ENCODE results near the gene PEG3.

The PEG3 gene

DNA sequence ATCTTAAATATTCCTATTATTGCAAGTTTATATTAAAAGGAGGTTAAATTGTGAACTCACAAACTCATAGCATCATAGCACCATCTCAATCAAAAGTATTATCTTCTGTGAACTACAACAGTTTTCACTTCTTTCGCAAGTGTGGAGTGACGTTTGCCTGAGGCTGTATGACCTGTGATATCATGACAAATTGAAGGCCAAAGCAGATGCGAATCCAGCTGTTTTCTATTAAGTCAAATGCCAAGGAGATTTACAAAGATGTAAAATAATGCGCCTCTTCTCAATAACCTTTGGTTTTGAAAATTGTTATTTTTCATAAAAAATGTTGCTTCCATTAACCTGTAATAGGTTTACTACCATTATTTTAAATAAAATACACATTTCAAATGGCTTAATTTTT lies 7.6 kb upstream of the PEG3 start:
- no peaks in the 10 kb centered on the region for H3K27me3 Mint-ChIP-seq (ENCODE audit: low read depth)
- H3K27ac Mint-ChIP-seq = no peak overlapping the region
- H3K4me3 Mint-ChIP-seq = no peak overlapping the region
- peaks cover 3% of the 10 kb centered on the region for H3K36me3 Mint-ChIP-seq (ENCODE audit: low read depth)
- H3K4me1 Mint-ChIP-seq = no peaks in the 10 kb centered on the region
- TF ChIP-seq, protein P1, sequence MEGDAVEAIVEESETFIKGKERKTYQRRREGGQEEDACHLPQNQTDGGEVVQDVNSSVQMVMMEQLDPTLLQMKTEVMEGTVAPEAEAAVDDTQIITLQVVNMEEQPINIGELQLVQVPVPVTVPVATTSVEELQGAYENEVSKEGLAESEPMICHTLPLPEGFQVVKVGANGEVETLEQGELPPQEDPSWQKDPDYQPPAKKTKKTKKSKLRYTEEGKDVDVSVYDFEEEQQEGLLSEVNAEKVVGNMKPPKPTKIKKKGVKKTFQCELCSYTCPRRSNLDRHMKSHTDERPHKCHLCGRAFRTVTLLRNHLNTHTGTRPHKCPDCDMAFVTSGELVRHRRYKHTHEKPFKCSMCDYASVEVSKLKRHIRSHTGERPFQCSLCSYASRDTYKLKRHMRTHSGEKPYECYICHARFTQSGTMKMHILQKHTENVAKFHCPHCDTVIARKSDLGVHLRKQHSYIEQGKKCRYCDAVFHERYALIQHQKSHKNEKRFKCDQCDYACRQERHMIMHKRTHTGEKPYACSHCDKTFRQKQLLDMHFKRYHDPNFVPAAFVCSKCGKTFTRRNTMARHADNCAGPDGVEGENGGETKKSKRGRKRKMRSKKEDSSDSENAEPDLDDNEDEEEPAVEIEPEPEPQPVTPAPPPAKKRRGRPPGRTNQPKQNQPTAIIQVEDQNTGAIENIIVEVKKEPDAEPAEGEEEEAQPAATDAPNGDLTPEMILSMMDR (IDR thresholded peaks at IDR 0.05; ENCODE audit: unreplicated experiment in 3 of 3) = no peak
- H3K9me3 Mint-ChIP-seq = peaks cover 49% of the 10 kb centered on the region

DNA sequence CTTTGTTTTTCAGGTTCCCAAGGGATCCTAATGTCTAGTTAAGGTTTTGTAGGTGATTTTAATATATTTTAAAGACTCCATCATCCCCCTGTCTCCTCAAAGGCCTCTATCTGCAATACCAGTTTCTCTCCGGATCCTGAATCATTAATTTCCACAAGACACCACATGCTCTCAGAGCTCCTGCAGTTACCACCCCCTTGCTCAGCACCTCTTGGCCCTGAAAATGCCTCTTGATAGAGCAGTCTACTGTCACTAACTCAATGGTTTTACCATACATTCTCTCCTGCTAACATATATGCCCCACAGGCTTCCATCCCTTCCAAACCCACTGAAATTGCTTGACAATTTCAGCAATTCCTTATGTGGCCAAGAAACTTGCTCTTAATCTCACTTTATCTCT lies 1.9 kb upstream of the PEG3 start:
- no peak overlapping the region for H3K27ac Mint-ChIP-seq
- peaks cover 36% of the 10 kb centered on the region for H3K9me3 Mint-ChIP-seq
- TF ChIP-seq, protein P1 (IDR thresholded peaks at IDR 0.05; ENCODE audit: unreplicated experiment in 3 of 3) = no peak
- H3K4me3 Mint-ChIP-seq = no peak overlapping the region
- no peaks in the 10 kb centered on the region for H3K36me3 Mint-ChIP-seq (ENCODE audit: low read depth)
- H3K27me3 Mint-ChIP-seq (ENCODE audit: low read depth) = no peaks in the 10 kb centered on the region
- H3K4me1 Mint-ChIP-seq = no peaks in the 10 kb centered on the region

DNA sequence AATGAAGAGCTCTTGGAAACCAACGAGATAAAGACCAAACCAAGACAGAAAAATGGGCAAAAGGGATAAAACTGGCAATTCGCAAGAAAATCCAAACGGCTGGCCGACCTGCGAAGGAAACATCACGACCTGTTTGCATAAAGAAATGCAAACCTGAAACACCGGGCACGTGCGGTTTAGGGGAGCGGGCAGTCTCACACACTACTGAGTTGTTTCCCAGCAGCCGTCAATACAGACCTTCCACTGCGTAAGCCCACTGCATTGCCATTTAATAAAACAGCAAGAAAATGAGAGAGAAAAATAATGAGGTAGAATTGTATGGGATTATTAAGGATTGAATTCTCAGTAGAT lies 642 bp upstream of the PEG3 start:
- Mint-ChIP-seq H3K27ac (no peak overlapping the region), H3K4me1 (no peaks in the 10 kb centered on the region), H3K27me3 (ENCODE audit: low read depth) (no peaks in the 10 kb centered on the region), H3K9me3 (peaks cover 36% of the 10 kb centered on the region), H3K4me3 (no peak overlapping the region), H3K36me3 (ENCODE audit: low read depth) (no peaks in the 10 kb centered on the region)
- TF ChIP-seq, protein P1 (IDR thresholded peaks at IDR 0.05; ENCODE audit: unreplicated experiment in 3 of 3) = no peak

DNA sequence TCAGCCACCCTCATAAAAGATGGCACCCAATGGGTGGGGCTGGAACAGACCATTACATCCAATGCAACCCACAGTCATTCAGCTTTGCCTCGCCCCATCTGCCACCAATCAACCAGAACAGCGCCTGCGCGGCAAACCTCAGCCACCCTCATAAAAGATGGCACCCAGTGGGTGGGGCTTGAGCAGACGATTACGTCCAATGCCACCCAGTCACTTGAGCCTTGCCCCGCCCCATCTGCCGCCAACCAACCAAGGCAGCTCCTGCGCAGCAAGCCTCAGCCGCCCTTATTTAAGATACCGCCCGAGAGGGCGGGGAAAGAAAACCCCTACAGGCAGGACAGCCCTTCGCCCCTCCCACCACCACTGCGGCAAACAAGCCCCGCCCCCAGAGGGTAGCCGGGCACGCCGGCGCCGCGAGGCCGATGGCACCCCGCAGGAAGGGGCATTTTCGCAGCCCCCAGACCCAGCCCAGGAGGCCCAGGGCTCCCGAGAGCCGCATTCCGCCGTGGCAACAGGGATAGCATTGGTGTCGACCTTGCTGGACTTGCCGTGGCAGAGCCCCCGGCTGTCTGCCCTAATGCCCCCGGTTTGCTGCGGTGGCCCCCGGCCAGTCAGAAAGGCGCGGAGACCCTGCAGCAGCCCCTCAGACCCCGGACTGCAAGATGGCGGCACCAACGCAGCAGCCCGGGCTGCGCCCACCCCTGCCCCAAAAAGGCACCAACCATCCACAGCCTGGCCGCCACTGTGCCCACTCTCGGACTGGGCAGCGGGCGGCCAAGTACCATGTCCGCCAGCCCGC lies 675 bp downstream of the PEG3 start:
- Mint-ChIP-seq H3K27me3 (ENCODE audit: low read depth) (no peaks in the 10 kb centered on the region), H3K4me3 (no peak overlapping the region), H3K9me3 (peaks cover 42% of the 10 kb centered on the region), H3K4me1 (peaks cover 5% of the 10 kb centered on the region), H3K27ac (no peak overlapping the region), H3K36me3 (ENCODE audit: low read depth) (peaks cover 7% of the 10 kb centered on the region)
- TF ChIP-seq, protein P1 (IDR thresholded peaks at IDR 0.05; ENCODE audit: unreplicated experiment in 3 of 3) = no peak

DNA sequence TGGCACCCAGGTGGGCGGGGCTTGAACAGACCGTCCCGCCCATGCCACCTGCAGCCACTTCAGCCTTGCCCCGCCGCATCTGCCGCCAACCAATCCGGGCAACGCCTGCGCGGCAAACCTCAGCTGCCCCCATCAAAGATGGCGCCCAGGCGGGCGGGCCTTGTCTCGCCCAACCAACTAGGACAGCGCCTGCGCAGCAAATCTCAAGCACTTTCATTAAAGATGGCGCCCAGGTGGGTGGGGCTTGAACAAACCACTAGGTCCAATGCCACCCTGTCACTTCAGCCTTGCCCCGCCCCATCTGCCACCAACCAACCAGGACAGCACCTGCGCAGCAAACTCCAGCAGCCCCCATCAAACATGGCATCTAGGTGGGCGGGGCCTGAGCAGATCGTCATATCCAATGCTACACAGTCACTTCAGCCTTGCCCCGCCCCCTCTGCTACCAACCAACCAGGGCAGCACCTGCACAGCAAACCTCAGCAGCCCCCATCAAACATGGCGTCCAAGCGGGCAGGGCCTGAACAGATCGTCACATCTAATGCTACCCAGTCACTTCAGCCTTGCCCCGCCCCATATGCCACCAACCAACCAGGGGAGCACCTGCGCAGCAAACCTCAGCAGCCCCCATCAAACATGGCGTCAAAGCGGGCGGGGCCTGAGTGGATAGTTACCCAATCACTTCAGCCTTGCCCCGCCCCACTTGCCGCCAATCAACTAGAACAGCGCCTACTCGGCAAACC lies 1.4 kb downstream of the PEG3 start:
- H3K4me1 Mint-ChIP-seq = peaks cover 5% of the 10 kb centered on the region
- peaks cover 48% of the 10 kb centered on the region for H3K9me3 Mint-ChIP-seq
- H3K27me3 Mint-ChIP-seq (ENCODE audit: low read depth) = no peaks in the 10 kb centered on the region
- H3K36me3 Mint-ChIP-seq (ENCODE audit: low read depth) = peaks cover 7% of the 10 kb centered on the region
- H3K27ac Mint-ChIP-seq = no peak overlapping the region
- no peak overlapping the region for H3K4me3 Mint-ChIP-seq
- TF ChIP-seq, protein P1 (IDR thresholded peaks at IDR 0.05; ENCODE audit: unreplicated experiment in 3 of 3) = no peak

Measured in nephron (organoid).